ENCODE results near the gene SUPT7L. TPM values are rescaled to one million over a fixed set of nuclear protein-coding genes. Genes with fewer than 3 reads are reported as not detected.

The SUPT7L gene
- total and polyA plus RNA-seq, 8 donors = 30.8 to 62.5 (median 56.9) TPM

- ATAC-seq = no peak
Measured at GRCh38 chr2:27680571-27680970, 17.2 kb upstream of the SUPT7L start.

GRCh38 chr2:27672723-27673486 lies 9.5 kb upstream of the SUPT7L start:
- Histone ChIP-seq H3K27ac (no peak overlapping the region), H3K36me3 (peaks cover 4 to 95% of the 10 kb centered on the region in 2 donors), H3K9me3 (no peaks in the 10 kb centered on the region), H3K4me3 (no peak overlapping the region), H3K4me1 (peaks cover 0 to 3% of the 10 kb centered on the region in 2 donors), H3K27me3 (no peaks in the 10 kb centered on the region)
- intact Hi-C loops (cut with DNase I) = no loop called here
- no peak for DNase-seq
- peak; percentile 67 for ATAC-seq
- no peak for TF ChIP-seq CTCF (IDR thresholded peaks at IDR 0.05)

More at GRCh38 chr2:27680571-27680970, 17.2 kb upstream of the SUPT7L start:
- intact Hi-C loops (cut with DNase I) = no loop called here
- no peak for DNase-seq
- no peak overlapping the region for H3K27ac ChIP-seq
- H3K36me3 ChIP-seq = peaks cover 4 to 76% of the 10 kb centered on the region in 2 donors
- H3K27me3 ChIP-seq = no peaks in the 10 kb centered on the region
- TF ChIP-seq CTCF (IDR thresholded peaks at IDR 0.05) = no peak
- no peaks in the 10 kb centered on the region for H3K9me3 ChIP-seq
- peaks cover 0 to 29% of the 10 kb centered on the region in 2 donors for H3K4me1 ChIP-seq
- H3K4me3 ChIP-seq = no peak overlapping the region

GRCh38 chr2:27671235-27671634 lies 7.8 kb upstream of the SUPT7L start:
- no peak overlapping the region for H3K27ac ChIP-seq

GRCh38 chr2:27667446-27667845 lies 4.0 kb upstream of the SUPT7L start:
- Histone ChIP-seq H3K4me1 (peaks cover 9 to 44% of the 10 kb centered on the region in 2 donors), H3K9me3 (no peaks in the 10 kb centered on the region), H3K4me3 (no peak overlapping the region), H3K36me3 (peaks cover 0 to 60% of the 10 kb centered on the region in 2 donors), H3K27me3 (no peaks in the 10 kb centered on the region), H3K27ac (peak overlapping the region in 1 of 2 donors; percentile 76)
- intact Hi-C loops (cut with DNase I) = no loop called here
- ATAC-seq (no peak), DNase-seq (no peak)
- TF ChIP-seq CTCF (IDR thresholded peaks at IDR 0.05) = no peak

More at GRCh38 chr2:27671235-27671634, 7.8 kb upstream of the SUPT7L start:
- H3K4me1 ChIP-seq = peaks cover 0 to 20% of the 10 kb centered on the region in 2 donors
- no peak for ATAC-seq
- H3K9me3 ChIP-seq = no peaks in the 10 kb centered on the region
- no peak for TF ChIP-seq CTCF (IDR thresholded peaks at IDR 0.05)
- H3K4me3 ChIP-seq = no peak overlapping the region
- intact Hi-C loops (cut with DNase I) = no loop called here
- H3K36me3 ChIP-seq = peaks cover 0 to 93% of the 10 kb centered on the region in 2 donors
- no peak for DNase-seq
- H3K27me3 ChIP-seq = no peaks in the 10 kb centered on the region

GRCh38 chr2:27664622-27665363 lies 1.4 kb upstream of the SUPT7L start:
- Histone ChIP-seq H3K27ac (no peak overlapping the region), H3K36me3 (peaks cover 8 to 55% of the 10 kb centered on the region in 2 donors), H3K27me3 (no peaks in the 10 kb centered on the region), H3K4me3 (peak overlapping the region; percentile 79 to 95), H3K4me1 (peaks cover 13 to 55% of the 10 kb centered on the region in 2 donors), H3K9me3 (no peaks in the 10 kb centered on the region)
- no peak for DNase-seq
- no peak for TF ChIP-seq CTCF (IDR thresholded peaks at IDR 0.05)
- intact Hi-C loops (cut with DNase I) = no loop called here
- ATAC-seq = no peak

Measured in left lung (tissue), 10 donors.